Fibroblast of skin of abdomen (primary cell): ENCODE data around the gene ZFYVE28. TPM values are rescaled to one million over a fixed set of nuclear protein-coding genes. Genes with fewer than 3 reads are reported as not detected.
"Not testable (repeated sequence)": the region's sequence is repeated elsewhere in the genome, so short reads cannot be mapped to it uniquely, and the experiment has no call there.

Experiments used
- DNase-seq: peaks from one replicate; pipeline ENCODE4 v3.0.0-alpha.2; 2013
- polyA plus RNA-seq, 2 experiments: library from polyadenylated mRNA; unstranded; fragments of 120-200 nt; gene quantifications; one replicate each; pipeline ENCODE4 v1.2.1, GENCODE V29; 2013; ENCODE audit not compliant: insufficient read length in 2 of 2

Gene ZFYVE28
- 1.4 TPM for polyA plus RNA-seq (2013, experiment 1 of 2; ENCODE audit: insufficient read length)
- 1.8 TPM for polyA plus RNA-seq (2013, experiment 2 of 2; ENCODE audit: insufficient read length)

DNA sequence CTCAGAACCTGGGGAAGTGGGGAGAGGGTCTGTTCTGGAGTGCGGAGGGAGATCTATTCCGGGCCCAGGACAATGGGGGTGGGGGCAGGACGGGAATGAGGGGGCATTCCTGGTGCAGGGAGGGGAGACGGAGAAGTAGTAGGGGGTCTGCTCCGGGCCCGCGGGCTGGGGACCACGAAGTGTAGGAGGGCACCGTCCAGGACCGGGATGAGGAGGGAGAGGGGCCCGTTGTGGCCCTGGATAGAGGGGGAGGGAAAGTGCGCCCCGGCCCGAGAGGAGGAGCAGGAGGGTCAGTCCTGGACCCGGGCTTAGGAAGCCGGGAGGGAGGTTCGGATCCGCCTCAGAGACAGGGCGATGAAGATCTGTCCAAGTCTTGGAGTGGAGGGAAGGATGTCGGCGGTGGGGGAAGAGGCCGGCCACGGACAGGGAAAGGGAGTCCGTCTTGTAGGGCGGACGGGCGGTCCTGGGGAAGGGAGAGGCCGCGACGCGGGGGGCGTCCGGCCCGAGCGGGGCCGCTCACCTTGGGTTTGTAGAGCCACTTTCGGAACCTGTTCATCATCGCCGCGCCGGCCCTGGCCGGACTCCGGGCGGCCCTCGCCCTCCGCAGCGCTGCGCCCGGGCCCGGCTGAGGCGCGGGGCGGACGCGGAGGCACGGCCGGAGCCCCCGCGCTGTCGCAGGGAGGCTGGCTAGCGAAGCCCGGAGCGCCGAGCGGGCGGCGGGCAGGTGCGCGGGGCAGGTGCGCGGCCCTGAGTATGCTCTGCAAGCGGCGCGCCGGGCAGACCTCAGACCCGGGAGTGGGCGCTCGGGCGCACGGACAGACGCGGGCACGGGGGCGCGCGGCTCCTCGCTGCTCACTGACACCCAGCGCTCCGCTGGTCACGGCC lies at the start of gene ZFYVE28:
Gene ZFYVE28 (minus strand): TSS at position 881 of the 885 bp plus-strand sequence. CDS start 322 bp downstream, at position 559.
- DNase-seq, result no peak

DNA sequence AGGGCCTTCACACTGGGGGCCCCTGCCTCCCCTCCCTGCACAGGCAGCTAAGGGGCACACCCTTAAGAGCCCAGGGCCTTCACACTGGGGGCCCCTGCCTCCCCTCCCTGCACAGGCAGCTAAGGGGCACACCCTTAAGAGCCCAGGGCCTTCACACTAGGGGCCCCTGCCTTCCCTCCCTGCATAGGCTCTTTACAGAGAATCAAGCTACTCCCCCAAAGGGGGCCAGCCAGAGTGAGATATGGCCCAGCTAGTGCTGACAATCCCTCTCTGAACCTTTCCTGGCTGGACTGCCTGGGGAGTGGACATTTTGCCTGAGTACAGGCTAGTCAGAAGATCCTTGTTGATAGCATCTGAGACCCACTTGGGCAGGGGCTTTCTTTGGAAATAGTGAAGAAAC lies 47.1 kb upstream of the ZFYVE28 start:
- not testable (repeated sequence) for DNase-seq

DNA sequence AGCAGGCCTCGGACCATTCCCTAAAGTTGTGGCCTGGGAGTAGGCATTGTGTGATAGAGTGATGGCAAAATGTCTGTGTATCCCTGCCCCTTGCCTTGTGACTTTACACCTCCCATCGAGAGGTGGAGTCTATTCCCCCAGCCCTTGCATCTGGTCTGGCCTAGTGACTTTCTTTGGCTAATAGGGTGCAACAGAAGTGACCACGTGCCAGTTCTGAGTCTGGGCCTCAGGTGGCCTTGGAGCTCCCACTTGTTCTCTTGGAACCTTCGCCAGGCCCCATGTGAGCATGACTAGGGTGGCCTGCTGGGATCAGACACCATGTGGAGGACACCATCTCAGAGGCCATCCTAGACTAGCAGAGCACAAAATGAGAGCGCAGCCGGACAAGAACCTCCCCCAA lies 46.6 kb upstream of the ZFYVE28 start:
- no peak for DNase-seq

DNA sequence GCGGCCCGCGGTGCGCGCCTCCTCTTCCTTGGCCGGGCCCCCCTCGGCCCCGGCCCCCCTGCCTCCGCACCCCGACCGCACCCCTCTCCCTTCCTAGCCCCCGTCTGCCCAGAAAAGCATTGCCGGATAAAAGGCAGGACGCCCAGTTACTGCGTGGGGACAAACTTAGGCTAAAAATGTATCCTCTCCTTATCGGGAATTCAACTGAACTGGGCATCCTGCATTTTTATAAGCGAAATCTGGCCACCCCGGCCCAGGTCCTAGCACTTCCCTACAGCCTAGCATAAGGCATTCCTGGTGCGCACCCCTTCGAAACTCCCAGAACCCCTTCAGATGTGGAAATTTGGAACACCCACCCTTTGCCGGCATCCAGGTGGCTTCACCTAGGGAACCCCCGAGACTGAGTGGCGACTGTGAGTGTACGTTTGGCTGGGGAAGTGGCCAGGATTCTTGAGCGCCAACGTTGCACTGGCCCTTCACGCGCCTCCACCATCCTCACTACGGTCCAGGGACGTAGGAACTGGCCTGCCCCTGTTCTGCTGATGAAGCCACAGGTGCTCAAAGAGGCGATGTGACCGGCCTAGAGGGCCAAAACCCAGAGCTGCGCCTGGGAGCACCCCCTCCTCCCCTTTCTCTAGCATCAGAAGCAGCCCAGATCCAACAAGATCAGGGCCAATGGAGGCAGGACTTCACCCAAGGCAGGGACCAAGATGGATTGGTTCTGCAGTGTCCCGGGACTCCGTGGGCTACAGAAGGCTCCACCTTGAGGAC lies 44.7 kb upstream of the ZFYVE28 start:
- no peak for DNase-seq

DNA sequence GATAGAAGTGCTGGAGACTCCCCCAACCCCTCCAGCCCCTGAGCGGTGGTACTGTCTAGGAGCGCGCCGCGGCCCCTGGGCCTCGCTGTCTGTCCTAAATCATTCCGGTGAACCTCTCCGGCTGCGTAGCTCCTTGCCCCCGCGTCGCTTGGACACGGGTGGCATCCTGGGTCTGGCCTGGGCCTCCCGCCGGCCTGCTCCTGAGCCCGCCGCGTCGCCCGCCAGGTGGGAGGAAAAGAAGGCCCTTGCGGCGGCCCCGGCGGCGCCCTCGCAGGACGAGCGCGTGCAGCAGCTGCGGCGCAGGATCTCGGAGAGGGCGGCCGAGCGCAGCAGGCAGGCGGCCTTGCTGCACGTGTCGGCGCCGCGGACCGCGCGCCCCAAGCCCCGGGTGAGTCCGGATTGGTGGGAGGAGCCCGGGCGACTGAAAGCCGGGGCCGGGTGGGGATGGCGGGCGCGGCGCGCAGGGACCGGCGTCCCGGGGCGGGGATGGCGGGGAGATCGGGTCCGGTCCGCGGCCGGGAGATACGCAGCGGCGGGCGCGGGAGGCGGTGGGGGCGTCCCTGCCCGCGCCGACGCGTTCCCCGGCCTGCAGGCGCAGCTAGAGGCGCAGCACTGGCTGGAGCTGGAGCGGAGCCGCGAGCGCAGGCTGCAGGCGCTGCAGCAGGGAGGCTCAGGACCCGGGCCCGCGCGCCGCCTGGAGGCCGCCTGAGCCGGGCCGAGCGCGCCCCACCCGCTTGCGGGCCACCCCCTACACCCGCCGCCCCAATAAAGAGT lies 44.0 kb upstream of the ZFYVE28 start:
- DNase-seq, result peak; percentile 74

DNA sequence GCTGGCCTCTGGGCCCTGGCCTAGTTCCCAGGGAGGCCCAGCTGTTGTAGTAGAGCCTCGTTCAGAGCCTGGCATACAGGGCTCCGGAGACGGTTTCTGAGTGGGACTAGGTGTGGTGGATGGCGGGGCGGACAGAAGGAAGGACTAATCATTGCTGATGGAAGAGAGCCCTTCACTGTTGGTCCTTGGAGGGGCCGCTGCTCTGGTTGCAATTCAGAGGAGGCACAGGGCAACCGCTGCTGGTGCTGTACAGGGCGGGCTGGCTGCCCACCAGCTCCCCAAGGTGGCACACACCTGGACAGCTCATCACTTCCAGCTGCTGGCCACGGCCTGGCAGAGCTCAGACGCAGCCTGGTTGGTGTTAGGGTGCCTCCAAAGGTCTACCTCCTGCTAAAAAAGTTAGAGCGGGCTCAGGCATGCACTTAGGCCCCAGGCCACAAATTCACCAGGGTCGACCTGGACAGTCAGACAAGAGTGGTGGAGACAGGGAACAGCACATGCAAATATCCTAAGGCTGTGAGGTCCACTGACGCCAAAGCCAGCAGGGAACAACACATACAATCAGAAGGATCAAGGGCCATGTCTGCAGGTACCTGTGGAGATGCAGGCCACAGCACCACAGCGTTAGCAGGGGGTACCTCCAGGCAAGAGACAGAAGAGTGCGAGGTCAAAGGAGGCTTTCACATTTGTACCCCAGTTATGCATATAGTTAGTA lies 43.0 kb upstream of the ZFYVE28 start:
- DNase-seq, result no peak

DNA sequence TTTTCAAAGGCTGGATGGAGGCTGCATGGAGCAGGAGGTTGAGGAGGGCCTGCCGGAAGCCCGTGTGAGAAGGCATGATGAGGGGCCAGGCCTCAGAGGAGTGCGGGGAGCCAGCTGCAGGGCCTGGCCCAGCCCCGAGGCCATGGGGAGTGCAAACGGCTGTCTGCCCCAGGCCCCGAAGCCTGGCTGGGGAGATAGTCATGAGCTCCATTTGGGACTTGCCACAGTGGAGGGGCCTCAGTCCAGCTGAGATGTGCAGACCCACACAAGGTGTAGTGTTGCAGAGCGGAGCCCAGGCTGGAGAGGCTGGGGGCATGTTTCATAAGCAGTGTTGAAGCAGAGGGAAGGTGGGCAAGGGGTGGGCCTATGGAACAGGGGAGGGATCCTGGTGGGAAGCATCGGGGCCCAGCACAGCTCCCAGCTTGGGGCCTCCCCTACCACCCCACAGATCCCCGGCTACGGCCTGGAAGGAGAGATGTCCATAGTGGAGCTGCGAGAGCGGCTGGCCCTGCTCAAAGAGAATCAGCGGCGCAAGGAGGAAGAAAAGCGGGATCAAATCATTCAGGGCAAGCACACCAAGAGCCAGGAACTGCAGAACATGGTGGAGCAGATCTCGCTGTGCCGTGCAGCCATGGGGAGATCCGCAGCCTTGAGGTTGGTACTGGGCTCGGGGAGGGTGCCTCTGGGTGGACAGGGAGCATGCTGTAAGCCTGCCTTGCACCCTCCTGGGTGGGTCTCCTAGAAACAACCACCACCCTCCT lies 41.3 kb upstream of the ZFYVE28 start:
- DNase-seq, result no peak

DNA sequence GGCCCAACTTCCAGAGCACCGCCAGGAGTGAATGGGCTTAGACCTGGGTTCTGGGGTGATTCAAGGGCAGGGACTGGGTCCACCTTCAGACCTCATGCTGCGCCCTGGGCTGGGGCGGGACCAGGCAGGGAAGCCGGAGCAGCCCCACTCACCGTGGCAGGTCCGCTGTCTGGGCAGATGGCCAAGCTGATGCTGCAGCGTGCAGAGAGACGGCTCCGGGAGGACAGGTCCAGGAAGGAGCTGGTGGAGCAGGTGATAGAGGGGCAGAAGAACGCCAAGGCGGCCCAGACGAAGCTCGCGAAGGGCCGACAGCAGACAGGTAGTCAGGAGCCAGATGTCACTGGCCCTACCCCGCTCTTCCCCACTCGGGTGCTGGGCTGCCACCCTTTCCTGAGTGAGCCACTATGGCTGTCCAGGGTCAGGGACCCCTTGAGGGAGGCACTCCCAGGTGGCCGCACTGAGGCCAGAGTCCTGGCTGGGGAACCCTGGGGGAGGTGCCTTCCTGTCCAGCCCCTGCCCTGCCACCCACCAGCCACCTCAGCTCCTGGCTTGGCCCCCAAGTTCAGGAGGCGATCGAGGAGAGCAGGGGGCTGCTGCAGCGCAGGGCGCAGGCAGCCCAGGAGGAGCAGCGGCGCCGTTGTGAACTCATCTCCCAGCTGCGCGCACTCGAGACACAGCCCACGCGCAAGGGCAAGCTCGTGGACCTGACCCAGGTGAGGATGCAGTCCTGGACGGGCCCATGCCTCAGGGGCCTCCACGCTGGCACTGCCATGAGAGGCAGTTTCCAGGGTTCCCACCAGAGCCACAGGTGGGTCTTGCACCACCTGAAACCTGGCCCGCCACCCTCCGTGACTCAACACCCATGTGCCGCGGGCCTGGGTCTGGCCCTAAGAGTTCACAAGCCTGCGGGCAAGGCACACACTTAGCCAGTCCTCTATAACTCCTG lies 40.4 kb upstream of the ZFYVE28 start:
- DNase-seq, result no peak

DNA sequence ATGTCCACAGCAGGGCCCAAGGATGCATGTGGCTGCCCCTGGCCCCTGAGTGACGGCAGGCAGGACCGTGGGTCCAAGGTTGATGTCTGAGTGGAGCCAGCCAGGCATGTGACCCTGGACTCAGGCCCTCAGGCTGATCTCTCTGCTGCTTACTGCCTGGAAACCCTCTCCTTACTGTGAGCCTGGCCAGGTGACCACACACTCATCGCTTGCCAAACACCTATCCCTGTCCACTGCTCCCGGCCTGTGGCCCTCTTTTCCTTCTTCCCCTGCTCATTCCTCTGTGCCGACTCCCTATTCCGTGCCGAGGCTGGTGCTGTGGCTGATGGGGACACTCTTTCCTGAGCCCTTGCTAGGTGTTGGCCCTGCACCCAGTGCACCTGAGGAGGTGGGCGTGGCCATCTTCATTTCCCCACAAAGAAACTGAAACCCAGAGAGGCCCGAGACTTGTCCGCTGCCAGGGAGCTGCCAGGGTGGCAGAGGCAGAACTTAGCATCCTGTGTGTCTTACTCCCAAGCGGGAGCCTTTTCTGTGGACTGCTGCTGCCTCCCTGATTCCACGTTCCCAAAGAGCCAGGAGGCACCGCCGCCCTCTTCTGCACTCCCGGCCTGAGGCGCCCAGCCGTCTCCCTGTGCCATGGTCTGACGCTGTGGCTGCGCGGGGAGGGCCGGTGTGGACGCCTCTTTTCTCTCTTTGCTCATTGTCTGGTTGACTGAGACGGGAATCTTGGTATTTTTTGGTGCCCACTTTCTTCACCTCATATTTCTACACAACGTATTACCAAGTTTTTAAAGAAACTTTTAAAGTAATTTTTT lies 39.2 kb upstream of the ZFYVE28 start:
- DNase-seq, result no peak

DNA sequence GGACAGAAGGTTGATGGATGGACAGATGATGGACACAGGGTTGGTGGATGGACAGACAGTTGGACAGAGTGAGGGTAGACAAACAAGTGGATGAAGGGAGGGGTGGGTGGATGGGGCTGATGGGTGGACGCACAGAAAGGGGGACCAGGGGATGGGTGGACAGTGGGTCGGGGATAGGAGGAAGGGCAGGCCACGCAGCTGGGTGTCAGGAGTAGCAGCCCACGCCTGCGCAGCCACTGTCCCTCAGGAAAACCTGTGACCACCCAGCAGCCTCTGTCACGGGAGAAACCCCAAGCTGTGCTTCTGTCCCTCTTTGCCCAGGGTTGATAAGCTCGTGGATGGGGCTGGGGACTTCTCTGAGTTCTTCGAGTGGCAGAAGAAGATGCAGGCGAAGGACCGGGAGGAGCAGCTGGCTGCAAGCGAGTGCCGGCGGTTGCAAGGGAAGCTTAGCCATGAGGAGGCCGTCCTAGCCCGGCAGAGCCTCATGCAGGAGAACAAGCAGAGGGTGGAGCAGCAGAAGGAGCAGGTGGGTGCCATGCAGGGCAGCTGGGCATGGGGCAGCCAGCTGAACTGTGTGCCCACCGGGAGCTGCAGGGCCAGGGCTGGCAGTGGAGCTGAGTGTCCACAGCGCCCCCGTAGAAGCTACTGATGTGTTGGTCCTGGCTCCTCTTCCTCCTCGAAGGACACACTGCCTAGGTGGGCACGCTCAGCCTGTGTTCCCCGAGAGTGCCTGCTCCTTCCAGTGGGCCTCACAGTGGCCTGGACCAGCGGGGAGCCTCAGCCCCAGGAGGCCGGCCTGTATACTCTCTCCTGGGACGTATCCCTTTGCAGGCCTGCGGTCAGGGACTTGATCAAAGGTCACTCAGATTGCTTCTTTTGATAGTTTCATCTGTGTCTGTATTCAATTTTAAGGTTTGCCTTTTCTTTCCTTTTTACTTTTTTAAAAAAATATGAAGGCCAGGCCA lies 33.7 kb upstream of the ZFYVE28 start:
- no peak for DNase-seq

DNA sequence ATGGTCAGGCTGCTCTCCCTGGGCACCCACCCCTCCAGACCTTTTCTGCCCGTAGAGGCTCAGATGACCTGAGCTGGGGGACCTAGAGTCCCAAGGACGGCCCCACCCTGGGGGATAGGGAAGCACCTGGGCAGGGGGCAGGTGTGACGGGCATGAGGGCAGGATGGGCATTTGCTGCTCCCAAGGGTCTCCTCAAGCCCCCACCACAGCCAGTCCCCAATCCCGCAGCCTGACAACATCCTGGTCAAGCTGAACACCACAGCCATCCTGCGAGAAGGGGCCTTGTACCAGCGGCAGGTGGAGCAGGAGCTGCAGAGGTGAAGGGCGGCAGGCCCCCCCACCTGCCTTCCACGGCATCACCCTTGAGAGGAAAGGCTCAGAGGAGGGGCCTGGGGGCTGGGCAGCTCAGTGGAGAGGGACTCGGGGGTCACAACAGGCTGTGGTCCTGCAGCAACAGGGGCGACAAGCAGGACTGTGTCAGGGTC lies 32.6 kb upstream of the ZFYVE28 start:
- DNase-seq, result no peak

DNA sequence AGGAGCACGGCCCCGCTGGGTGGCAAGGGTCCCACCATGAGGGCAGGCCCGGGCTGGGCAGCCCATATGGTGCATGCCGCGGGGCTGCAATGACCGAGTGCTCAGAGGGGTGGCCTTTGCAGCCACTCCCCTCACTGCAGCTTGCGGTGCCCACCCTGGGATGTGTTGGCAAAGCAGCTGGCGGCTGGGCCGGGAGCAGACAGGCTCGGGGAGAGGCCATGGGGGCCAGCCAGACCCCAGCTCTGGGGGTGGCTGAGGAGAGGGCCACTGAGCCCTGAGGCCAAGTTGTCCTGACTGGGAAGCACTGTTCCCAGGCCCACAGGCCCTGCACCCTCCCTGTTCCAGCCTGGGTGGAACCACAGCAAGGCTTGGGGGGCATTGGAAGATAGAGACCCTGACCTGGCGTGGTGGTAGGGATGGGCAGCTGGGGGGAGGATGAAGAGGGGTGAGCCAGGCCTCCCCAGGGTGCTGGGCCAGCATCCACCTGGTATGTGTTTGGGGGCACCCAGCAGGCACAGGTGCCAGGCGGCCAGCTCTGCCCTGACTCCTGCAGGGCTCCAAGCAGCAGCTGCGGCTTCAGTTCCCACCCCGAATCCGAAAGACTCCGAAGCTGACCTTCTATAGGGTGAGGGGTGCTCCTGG lies 32.1 kb upstream of the ZFYVE28 start:
- no peak for DNase-seq

DNA sequence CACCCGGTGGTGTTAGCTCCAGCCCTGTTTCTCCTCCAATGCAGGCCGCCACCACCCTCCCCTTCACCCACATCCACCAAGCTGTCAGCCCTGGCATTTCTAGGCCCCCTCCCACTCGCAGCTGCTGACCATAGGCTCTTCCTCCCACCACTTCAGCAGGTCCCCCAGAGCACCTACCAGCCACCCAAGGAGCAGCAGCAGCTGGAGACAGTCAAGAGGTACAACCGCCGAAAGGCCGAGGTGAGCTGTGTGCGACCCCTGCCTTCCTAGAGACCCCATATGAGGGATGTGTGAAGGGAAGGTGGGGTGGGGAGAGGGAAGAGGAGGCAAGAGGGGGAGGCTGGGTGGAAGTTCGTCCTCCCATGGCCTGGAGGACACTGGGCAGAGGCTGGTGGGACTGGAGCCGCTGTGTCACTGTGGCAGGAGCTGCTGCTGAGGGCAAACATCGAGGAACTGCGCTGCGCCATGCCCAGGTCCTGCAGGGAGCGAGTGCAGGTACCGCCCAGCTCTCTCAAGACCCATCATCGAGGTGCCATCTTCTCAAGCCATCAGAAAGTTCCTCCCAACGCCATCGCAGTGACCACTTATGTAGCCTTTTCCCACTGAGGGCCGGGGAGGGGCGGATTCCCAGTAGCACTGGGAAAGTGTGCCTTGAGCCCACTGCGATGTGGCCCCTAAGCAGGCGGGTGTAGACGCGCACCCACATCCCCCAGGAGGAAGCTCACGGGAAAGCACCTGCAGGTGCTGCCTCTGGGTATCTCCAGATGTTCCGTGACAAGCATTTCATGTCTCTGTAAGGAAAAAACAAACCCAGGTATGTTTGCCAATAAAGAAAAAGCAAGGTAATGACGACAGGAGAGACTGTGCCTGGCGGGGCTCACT lies 31.3 kb upstream of the ZFYVE28 start:
- no peak for DNase-seq

DNA sequence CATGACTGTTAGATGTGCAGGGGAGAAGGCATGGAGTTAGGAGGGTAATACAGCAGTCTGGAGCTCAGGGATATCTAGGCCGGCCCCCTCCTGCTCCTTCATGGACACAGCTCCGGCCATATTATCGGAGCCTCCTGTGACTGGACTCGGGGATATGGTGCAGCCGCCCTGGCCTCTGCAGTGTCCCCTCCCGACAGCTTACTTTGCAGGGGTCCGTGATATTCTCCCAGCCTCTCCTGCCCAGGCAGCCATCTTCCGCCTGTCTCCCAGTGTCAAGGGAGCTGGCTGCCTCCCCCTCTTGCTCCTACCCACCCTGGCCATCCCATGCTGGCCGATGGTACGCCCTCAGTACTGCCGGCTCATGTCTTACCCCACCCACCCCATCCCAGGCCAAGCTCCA lies 30.6 kb upstream of the ZFYVE28 start:
- no peak for DNase-seq

DNA sequence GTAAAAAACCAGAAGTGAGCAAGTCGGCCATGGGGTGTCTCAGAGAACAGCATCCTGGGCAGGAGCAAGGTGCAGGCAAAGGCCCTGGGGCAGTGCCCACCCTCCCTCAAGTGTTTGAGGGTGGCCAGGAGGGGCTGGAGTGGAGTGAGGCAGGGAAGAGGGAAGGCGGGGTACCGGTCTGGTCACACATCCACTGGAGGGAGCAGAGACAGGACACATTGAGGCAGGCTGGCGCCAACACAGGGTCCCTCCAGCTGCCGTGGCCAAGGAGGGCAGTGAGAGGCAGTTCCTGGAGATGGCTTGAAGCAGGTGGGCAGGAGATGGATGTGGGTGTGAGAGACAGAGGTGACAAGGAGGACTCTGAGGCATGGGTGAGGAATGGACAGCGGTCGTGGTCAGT lies 30.1 kb upstream of the ZFYVE28 start:
- no peak for DNase-seq
